ACC112 (cell line): ENCODE measurements around the gene BAG5.

Experiments used
- H2AFZ ChIP-seq: fragments of 200-600 bp; sonication (generic); one replicate; pipeline ENCODE4 v1.6.0; 2017; ENCODE audit warnings: antibody characterized with exemption, low read length; ENCODE audit not compliant: unreplicated experiment
- H3K27ac ChIP-seq: fragments of 200-600 bp; sonication (generic); 2 replicates; pipeline ENCODE4 v1.5.1; 2014; ENCODE audit warnings: low read depth, mild to moderate bottlenecking, antibody characterized with exemption, low read length, moderate library complexity
- H3K27me3 ChIP-seq: fragments of 200-600 bp; sonication (generic); 2 replicates; pipeline ENCODE4 v1.6.1; 2014; ENCODE audit warnings: mild to moderate bottlenecking, antibody characterized with exemption, low read length, moderate library complexity, mixed read lengths; ENCODE audit not compliant: insufficient read depth
- H3K36me3 ChIP-seq: fragments of 200-600 bp; sonication (generic); 2 replicates; pipeline ENCODE4 v1.6.1; 2016; ENCODE audit warnings: mild to moderate bottlenecking, antibody characterized with exemption, low read length, moderate library complexity, mixed read lengths; ENCODE audit not compliant: insufficient read depth
- H3K4me1 ChIP-seq: fragments of 200-600 bp; sonication (generic); one replicate; pipeline ENCODE4 v1.6.1; 2016; ENCODE audit warnings: low read length, mixed read lengths; ENCODE audit not compliant: insufficient read depth, unreplicated experiment, control insufficient read depth
- H3K4me3 ChIP-seq: fragments of 200-600 bp; sonication (generic); 2 replicates; pipeline ENCODE4 v1.5.1; 2014; ENCODE audit warnings: mild to moderate bottlenecking, low read depth, low read length
- H3K79me2 ChIP-seq: fragments of 200-600 bp; sonication (generic); one replicate; pipeline ENCODE4 v1.6.0; 2016; ENCODE audit warnings: low read length; ENCODE audit not compliant: control insufficient read depth, unreplicated experiment, insufficient read depth

BAG5 gene

DNA sequence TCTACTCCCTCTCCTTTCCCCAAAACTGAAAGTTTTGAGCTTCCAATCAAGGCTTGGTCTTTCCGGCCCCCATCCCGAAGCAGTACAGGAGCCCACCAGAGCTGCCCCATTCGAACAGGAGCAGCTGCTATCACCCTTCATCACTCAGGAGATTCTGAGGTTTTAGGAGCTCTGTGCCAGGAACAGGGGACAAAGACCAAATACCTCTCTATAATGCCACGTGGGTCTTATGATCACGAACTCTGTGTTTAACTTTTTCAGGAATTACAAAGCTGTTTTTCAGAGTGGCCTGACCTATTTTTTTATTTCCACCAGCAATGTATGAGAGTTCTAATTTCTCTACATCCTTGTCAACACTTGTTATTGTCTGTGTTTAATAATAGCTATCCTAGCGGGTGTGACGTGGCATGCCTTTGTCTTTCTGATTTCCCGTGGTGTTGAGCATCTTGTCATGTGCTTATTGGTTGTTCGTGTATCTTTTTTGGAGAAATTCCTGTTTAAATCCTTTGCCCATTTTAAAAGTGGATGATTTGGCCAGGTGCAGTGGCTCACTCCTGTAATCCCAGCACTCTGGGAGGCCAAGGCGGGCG is 22.0 kb upstream of the BAG5 start:
- Histone ChIP-seq H3K4me3 (no peak overlapping the region), H3K4me1 (no peaks in the 10 kb centered on the region), H2AFZ (no peak overlapping the region), H3K27me3 (no peaks in the 10 kb centered on the region), H3K36me3 (0 out of 2 replicates have a peak, but pooled peaks cover 5% of the 10 kb centered on the region), H3K27ac (no peak overlapping the region), H3K79me2 (peaks cover 6% of the 10 kb centered on the region)

DNA sequence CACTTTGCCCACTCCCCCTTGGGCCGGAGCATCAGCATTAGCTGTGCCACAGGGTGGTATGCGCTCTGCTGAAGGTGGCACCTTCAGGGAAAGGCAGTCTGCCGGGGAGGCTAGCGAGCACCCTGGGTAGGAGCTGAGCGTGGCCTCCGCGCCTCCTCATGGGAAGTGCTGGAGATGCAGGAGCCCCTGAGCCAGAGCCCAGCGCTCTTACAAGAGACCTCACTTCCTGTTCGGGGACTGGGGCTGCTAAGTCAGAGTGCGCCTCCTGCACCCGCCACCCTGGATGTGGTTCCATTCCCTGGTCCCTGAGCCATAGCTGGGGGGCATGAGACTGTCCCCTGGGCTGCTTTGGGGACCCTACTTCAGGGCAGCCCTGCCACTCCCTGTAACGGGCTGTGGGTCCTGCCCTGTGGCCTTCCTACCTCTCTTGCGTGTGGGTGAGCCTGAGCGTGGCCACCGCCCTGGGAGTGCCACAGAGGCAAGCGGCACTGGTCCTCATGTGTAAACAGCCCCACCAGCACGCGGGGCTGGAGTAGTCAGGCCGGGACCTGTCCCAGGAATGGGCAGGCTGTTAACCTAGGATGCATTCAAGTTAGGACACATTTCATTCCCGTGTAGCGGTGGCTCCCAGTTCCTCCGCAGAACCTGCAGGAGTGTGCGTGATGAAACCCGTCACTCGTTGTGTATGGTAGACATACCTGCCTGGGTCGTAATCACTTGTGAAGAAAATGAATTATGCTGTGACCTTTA is 19.7 kb upstream of the BAG5 start:
- no peak overlapping the region for H3K4me3 ChIP-seq
- H3K27me3 ChIP-seq = no peaks in the 10 kb centered on the region
- H3K4me1 ChIP-seq = peaks cover 4% of the 10 kb centered on the region
- H2AFZ ChIP-seq = no peak overlapping the region
- H3K27ac ChIP-seq = no peak overlapping the region
- peaks cover 5% of the 10 kb centered on the region; the same call in 1 of the 2 replicates for H3K36me3 ChIP-seq
- H3K79me2 ChIP-seq = peaks cover 16% of the 10 kb centered on the region

DNA sequence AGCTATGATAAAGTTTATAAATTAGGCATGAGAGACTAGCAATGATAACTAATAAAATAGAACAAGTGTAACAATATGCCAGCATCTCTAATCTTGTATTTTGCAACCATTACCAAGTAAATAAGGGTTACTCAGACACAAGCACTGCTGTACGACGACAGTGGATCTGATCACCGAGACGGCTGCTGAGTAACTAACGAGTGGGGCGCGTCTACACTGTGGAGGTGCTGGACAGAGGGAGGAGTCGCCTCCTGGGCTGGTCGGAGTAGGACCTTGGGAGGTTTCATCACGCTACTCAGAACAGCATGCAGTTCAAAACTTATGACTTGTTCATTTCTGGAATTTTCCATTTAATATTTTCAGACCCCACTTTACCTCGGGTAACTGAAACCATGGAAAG is 18.7 kb upstream of the BAG5 start:
- Histone ChIP-seq H3K27ac (no peak overlapping the region), H3K4me3 (no peak overlapping the region), H2AFZ (no peak overlapping the region), H3K36me3 (peaks cover 5% of the 10 kb centered on the region; the same call in 1 of the 2 replicates), H3K79me2 (peaks cover 18% of the 10 kb centered on the region), H3K27me3 (no peaks in the 10 kb centered on the region), H3K4me1 (peaks cover 13% of the 10 kb centered on the region)

DNA sequence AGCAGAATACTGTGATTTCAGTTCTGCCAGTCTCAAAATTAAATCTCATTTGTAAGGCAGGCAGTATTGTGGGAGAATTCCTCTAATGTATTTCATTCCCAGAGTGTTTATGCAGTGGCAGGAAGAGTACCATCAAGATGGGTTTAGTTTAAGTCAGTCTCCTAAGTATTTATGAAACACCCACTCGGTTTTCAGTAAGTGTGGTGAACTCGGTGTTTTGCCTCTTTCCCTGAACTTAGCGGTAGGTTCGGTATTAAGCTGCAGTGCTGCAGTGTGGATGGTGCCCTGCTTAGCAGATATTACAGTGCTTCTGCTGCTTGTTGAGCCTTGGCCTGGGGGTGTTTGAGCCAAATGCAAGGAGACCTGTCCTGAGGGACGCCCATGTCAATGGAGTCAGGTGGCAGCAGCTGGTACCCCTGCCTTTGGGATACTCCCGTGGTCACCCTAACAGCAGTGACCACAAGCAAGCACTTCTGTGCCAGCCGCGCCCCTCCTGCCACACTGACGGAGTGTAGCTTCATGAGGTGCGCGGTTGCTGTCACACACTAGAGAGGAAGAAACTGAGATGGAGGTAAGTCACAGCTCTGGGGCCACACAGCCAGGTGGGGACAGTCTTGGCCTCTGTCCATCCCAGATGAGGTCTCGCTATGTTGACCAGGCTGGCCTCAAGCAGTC is 16.1 kb upstream of the BAG5 start:
- peaks cover 18% of the 10 kb centered on the region for H3K79me2 ChIP-seq

DNA sequence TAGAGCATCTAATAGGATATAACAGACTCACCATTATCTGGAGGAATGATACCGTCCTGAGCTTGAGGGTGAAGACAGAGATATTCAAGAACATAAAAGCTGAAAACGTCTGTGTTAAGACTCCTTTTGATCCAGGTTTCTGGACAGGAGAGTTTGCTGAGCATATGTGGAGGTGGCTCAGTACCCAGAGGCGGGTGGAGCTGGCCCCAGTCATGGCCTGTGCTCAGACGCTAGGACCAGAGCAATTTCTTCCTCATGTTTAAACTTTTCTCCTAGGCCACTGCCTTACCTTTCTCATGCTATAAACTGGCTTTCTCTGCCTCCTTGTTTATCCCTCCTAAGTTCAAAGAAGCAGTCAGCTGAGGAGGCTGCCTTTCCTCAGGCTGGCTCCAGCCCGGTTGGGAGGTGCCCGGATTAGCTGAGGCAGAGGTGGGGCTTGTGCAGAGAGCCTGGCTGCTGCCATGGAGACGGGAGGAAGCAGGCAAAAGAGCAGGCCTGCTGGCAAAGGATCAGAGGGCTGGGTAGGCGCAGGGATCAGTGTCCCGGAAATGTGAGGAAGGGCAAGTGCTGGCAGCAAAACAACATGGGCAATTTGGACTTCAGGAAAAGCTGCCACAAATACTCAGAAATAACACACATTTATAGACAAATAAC is 14.0 kb upstream of the BAG5 start:
- H3K4me3 ChIP-seq = peak overlapping the region; percentile 7; the same call in 1 of the 2 replicates
- peaks cover 15% of the 10 kb centered on the region for H3K4me1 ChIP-seq
- peak overlapping the region; percentile 69 for H3K27ac ChIP-seq
- no peaks in the 10 kb centered on the region for H3K27me3 ChIP-seq
- peaks cover 18% of the 10 kb centered on the region for H3K79me2 ChIP-seq
- no peak overlapping the region for H2AFZ ChIP-seq
- H3K36me3 ChIP-seq = peaks cover 9% of the 10 kb centered on the region; the same call in 1 of the 2 replicates

More for the DNA sequence above, 16.1 kb upstream of the BAG5 start:
- H3K27me3 ChIP-seq = no peaks in the 10 kb centered on the region
- no peak overlapping the region for H3K27ac ChIP-seq
- no peak overlapping the region for H2AFZ ChIP-seq
- peaks cover 10% of the 10 kb centered on the region; the same call in 1 of the 2 replicates for H3K36me3 ChIP-seq
- peaks cover 15% of the 10 kb centered on the region for H3K4me1 ChIP-seq
- H3K4me3 ChIP-seq = no peak overlapping the region

DNA sequence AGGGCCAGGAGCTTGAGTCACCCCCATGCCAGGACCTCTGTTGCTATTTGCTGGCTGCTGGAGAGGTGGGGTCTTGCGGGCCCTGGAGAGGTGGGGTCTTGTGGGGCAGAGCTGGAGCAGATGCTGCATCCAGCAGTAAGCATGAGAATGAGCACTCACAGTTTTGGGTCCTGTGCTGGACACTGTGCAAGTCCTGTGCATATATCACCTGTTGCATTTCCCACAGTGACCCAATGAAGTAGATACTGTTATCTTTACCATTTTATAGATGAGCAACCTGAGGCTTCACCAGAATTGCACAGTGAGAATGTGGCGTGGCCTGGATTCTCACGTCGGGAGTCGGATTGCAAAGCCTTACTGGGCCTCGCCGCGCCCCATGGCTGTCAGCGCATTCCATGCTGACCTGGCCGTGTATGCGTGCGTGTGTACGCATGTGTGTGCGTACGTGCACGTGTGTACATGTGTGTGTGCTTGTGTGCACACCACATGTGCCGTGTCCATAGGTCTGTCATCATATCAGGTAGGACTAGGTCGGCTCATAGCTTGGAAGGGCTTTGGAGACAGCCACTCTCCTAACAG is 12.3 kb upstream of the BAG5 start:
- H3K36me3 ChIP-seq = peaks cover 4% of the 10 kb centered on the region; the same call in 1 of the 2 replicates
- H3K4me1 ChIP-seq = peaks cover 15% of the 10 kb centered on the region
- no peak overlapping the region for H3K27ac ChIP-seq
- H3K27me3 ChIP-seq = no peaks in the 10 kb centered on the region
- H3K79me2 ChIP-seq = peaks cover 25% of the 10 kb centered on the region
- H2AFZ ChIP-seq = no peak overlapping the region
- no peak overlapping the region for H3K4me3 ChIP-seq

DNA sequence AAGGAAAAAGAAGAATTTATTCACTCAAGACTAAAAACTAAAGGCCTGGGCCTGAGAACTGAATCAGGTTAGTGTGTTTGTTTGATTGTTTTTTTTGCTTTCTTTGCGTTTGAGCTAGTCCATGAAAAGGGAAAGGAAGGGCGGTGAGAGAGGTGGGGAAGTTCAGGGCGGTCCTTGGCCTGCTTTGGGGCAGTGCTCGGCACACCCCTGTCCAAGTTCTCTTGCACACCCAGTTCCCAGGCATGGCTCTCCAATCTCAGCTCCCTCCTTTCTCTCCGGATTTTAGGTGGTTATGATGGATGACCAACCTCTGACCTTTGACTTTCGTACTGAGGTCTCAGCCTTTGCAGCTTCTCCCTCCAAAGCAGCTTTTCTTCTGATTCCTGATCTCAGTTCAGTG is 11.6 kb upstream of the BAG5 start:
- no peaks in the 10 kb centered on the region for H3K27me3 ChIP-seq
- H3K4me1 ChIP-seq = peaks cover 15% of the 10 kb centered on the region
- no peak overlapping the region for H2AFZ ChIP-seq
- H3K4me3 ChIP-seq = no peak overlapping the region
- H3K27ac ChIP-seq = no peak overlapping the region
- peaks cover 4% of the 10 kb centered on the region; the same call in 1 of the 2 replicates for H3K36me3 ChIP-seq
- H3K79me2 ChIP-seq = peaks cover 31% of the 10 kb centered on the region

DNA sequence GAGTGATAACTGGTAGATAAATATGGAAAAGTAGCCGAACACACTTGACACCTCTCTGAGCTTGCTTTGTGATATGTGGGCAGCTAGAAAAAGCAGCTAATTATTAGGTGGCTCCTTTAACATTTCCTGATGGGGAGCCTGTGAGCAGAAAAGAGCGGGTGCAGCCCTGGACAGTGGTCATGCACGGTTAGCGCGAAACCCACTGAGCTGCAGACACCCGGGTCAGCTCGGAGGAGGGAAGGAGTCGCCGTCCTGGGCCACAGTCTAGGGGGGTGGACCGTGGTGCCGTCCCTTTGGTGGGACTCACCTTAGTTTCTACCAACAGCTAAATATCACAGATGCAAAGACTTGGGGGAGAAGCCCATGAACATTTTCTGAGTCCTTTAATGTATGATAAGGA is 7.0 kb upstream of the BAG5 start:
- peaks cover 52% of the 10 kb centered on the region for H3K79me2 ChIP-seq
- H3K36me3 ChIP-seq = no peaks in the 10 kb centered on the region
- no peak overlapping the region for H3K27ac ChIP-seq
- H3K27me3 ChIP-seq = no peaks in the 10 kb centered on the region
- no peak overlapping the region for H3K4me3 ChIP-seq
- H3K4me1 ChIP-seq = no peaks in the 10 kb centered on the region
- H2AFZ ChIP-seq = no peak overlapping the region

DNA sequence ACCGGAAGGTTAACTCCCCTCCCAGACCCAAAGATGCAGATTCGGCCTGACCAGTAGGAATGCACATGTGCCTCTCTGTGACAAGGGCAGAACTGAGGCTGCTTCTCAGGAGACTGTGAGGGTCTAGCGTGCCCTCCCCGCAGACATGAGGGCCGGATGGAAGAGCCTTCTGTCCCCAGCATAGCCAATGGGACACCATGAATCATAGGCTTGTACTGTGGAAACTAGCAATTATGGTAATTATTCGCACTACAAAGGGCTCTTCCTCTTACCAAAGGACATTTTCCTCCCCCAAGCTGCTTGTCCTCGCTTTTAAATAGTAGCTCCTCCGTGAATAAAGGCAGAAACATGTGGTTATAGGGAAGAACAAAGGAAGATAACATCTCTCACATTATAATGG is 6.5 kb upstream of the BAG5 start:
- H3K79me2 ChIP-seq = peaks cover 57% of the 10 kb centered on the region
- H3K4me1 ChIP-seq = peaks cover 4% of the 10 kb centered on the region
- no peak overlapping the region for H3K27ac ChIP-seq
- no peak overlapping the region for H2AFZ ChIP-seq
- H3K27me3 ChIP-seq = no peaks in the 10 kb centered on the region
- H3K36me3 ChIP-seq = no peaks in the 10 kb centered on the region
- H3K4me3 ChIP-seq = no peak overlapping the region

DNA sequence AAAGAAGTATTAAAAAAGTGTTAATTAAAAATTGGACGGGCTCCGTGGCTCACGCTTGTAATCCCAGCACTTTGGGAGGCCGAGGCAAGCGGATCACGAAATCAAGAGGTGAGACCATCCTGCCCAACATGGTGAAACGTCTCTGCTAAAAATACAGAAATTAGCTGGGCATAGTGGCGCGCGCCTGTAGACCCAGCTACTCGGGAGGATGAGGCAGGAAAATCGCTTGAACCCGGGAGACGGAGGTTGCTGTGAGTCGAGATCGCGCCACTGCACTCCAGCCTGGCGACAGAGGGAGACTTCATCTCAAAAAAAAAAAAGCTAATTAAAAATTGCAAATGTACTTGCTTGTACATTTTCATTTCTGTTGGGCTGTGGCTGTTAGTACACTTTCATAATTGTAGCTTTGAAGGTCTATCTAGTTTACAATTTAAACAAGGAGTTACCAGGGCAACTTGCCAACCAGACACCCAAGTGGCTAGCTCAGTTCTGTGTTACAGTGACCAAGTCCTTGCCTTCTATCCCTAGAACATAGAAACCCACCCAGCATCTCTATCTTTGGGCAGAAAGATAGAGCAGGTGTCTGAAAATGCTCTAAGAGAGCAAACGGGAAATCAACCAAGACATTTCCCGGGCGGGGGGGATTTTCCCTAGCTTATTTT is 1.5 kb upstream of the BAG5 start:
- H3K36me3 ChIP-seq = peaks cover 18% of the 10 kb centered on the region
- no peak overlapping the region for H2AFZ ChIP-seq
- H3K27ac ChIP-seq = no peak overlapping the region
- peaks cover 29% of the 10 kb centered on the region for H3K4me1 ChIP-seq
- peaks cover 85% of the 10 kb centered on the region for H3K79me2 ChIP-seq
- peak overlapping the region; percentile 99 for H3K4me3 ChIP-seq
- H3K27me3 ChIP-seq = no peaks in the 10 kb centered on the region
